Endothelial cell of umbilical vein (primary cell): ENCODE measurements around the gene EEF2K. TPM values are rescaled to one million over a fixed set of nuclear protein-coding genes. Genes with fewer than 3 reads are reported as not detected.

ENCODE experiments used
- BruUV-seq: library from RNA; stranded (reverse); fragments of 400-500 nt; replicated peaks from 2 replicates; lab custom pipeline; 2021; lab: Mats Ljungman, UMichigan
- CTCF ChIA-PET: fragments of 300-600, 350-600 bp; sonication (Branson Sonifier 250); formaldehyde crosslinking; loops from one replicate; lab custom pipeline; 2021; ENCODE audit warnings: antibody characterized with exemption, inconsistent platforms; lab: Charles Lee
- POLR2A ChIA-PET: fragments of 300-600, 350-600 bp; sonication (Branson Sonifier 250); formaldehyde crosslinking; loops from one replicate; lab custom pipeline; 2021; ENCODE audit warnings: antibody characterized with exemption, inconsistent platforms; lab: Charles Lee
- DNase-seq: peaks from one replicate; pipeline ENCODE4 v3.0.0-alpha.2; 2011; ENCODE audit warnings: low read depth, low spot score
- FAIRE-seq: peaks from 2 replicates; lab custom pipeline; 2011; peaks lifted over from hg19 to GRCh38; lab: Jason Lieb, UNC
- H2AFZ ChIP-seq: 2 replicates; pipeline ENCODE4 v1.6.0; 2012; ENCODE audit warnings: low read depth, low read length, control low read depth, inconsistent platforms
- H3K27ac ChIP-seq: 2 replicates; pipeline ENCODE4 v1.5.1; 2011; ENCODE audit warnings: low read depth, mild to moderate bottlenecking, control low read depth, low read length, moderate library complexity; ENCODE audit not compliant: insufficient read depth
- H3K27me3 ChIP-seq, 2 experiments: 2 replicates each; pipeline versions ENCODE4 v1.6.0 to v1.6.1; 2011; ENCODE audit warnings: low read length in 2 of 2, mixed read lengths in 1 of 2; ENCODE audit not compliant: control insufficient read depth in 2 of 2, insufficient read depth in 2 of 2
- H3K36me3 ChIP-seq, 2 experiments: 2 replicates in 1 of 2; 3 replicates in 1 of 2; pipeline ENCODE4 v1.5.1; 2011; ENCODE audit warnings: low read length in 2 of 2, mild to moderate bottlenecking in 1 of 2, moderate library complexity in 1 of 2; ENCODE audit not compliant: control insufficient read depth in 2 of 2, insufficient read depth in 2 of 2; ENCODE audit errors: extremely low read depth in 1 of 2
- H3K4me1 ChIP-seq: 3 replicates; pipeline ENCODE4 v1.5.1; 2011; ENCODE audit warnings: mild to moderate bottlenecking, low read length; ENCODE audit not compliant: control insufficient read depth, insufficient read depth; ENCODE audit errors: extremely low read depth
- H3K4me2 ChIP-seq: 2 replicates; pipeline ENCODE4 v1.6.1; 2011; ENCODE audit warnings: low read length, control low read depth, mixed read lengths; ENCODE audit not compliant: insufficient read depth
- H3K4me3 ChIP-seq, 3 experiments: fragments of 200-600 bp in 1 of 3; sonication (generic), shearing (Covaris generic) in 1 of 3; replicated peaks in 1 of 3; 2 replicates each; pipeline ENCODE4 v1.5.1; 2011 to 2016; ENCODE audit warnings: control low read depth in 3 of 3, low read length in 3 of 3, mild to moderate bottlenecking in 2 of 3, inconsistent platforms in 1 of 3, low read depth in 1 of 3, moderate library complexity in 1 of 3; ENCODE audit not compliant: insufficient read depth in 1 of 3
- H3K79me2 ChIP-seq: 2 replicates; pipeline ENCODE4 v1.6.0; 2012; ENCODE audit warnings: low read length, inconsistent platforms; ENCODE audit not compliant: control insufficient read depth, insufficient read depth
- H3K9ac ChIP-seq: replicated peaks from 2 replicates; pipeline ENCODE3; 2011; ENCODE audit warnings: low read length, control low read depth; ENCODE audit not compliant: insufficient read depth; ENCODE audit errors: extremely low read depth
- H3K9me1 ChIP-seq: replicated peaks from 3 replicates; pipeline ENCODE4 v1.6.0; 2011; ENCODE audit warnings: mild to moderate bottlenecking, low read length; ENCODE audit not compliant: control insufficient read depth, insufficient read depth; ENCODE audit errors: extremely low read depth
- H3K9me3 ChIP-seq: replicated peaks from 2 replicates; pipeline ENCODE4 v1.5.1; 2012; ENCODE audit warnings: low read length, inconsistent platforms; ENCODE audit not compliant: control insufficient read depth, insufficient read depth
- H4K20me1 ChIP-seq: replicated peaks from 2 replicates; pipeline ENCODE3; 2011; ENCODE audit warnings: mild to moderate bottlenecking, low read length; ENCODE audit not compliant: control insufficient read depth, insufficient read depth; ENCODE audit errors: extremely low read depth
- EZH2 ChIP-seq: IDR thresholded peaks from 2 replicates; pipeline ENCODE4 v1.6.1; 2012; ENCODE audit warnings: borderline replicate concordance, low read depth, mild to moderate bottlenecking, moderate library complexity, low read length, inconsistent platforms; ENCODE audit not compliant: severe bottlenecking
- FOS ChIP-seq: IDR thresholded peaks from 2 replicates; pipeline ENCODE4 v1.6.1; 2011; ENCODE audit warnings: mild to moderate bottlenecking, low read length, moderate library complexity, borderline replicate concordance; ENCODE audit not compliant: insufficient read depth
- GATA2 ChIP-seq: IDR thresholded peaks from 2 replicates; pipeline ENCODE4 v1.7.0; 2011; ENCODE audit warnings: low read depth, mild to moderate bottlenecking, moderate library complexity, mixed read lengths, low read length; ENCODE audit not compliant: insufficient read length, insufficient read depth
- JUN ChIP-seq: IDR thresholded peaks from 2 replicates; pipeline ENCODE4 v1.6.1; 2011; ENCODE audit warnings: borderline replicate concordance, low read depth; ENCODE audit not compliant: insufficient read length, insufficient read depth
- MYC ChIP-seq: IDR thresholded peaks from one replicate; pipeline ENCODE4 v1.6.1; 2011; ENCODE audit warnings: mild to moderate bottlenecking, low read depth, low read length
- POLR2A ChIP-seq: IDR thresholded peaks from 2 replicates; pipeline ENCODE4 v1.6.1; 2012; ENCODE audit warnings: low read depth, mild to moderate bottlenecking, control low read depth, low read length
- POLR2AphosphoS5 ChIP-seq: IDR thresholded peaks from 2 replicates; pipeline ENCODE4 v1.6.1; 2012; ENCODE audit warnings: low read depth, mild to moderate bottlenecking, control low read depth, low read length, moderate library complexity; ENCODE audit not compliant: insufficient read depth
- dilution Hi-C: fragments of 300-500 bp; cut with MboI; formaldehyde crosslinking; loops from one replicate; pipeline ENCODE4 v1.15.0; 2019; ENCODE audit warnings: low sequenced_read_pairs; ENCODE audit not compliant: extremely low pct_ligation_motif_present
- intact Hi-C: fragments of 100-400 bp; cut with micrococcal nuclease; formaldehyde crosslinking; loops from one replicate; pipeline ENCODE4 v1.10.0; 2022
- polyA plus RNA-seq, 4 experiments: library from polyadenylated mRNA; depleted of rRNA in 3 of 4; stranded (reverse) in 3 of 4; unstranded in 1 of 4; fragments of >200 nt; gene quantifications; 2 replicates each; pipeline versions ENCODE4 v1.2.1 to v1.2.3, GENCODE V29; 2011 to 2012; ENCODE audit warnings: missing spikeins in 1 of 4
- total RNA-seq: library from RNA; stranded (reverse); gene quantifications from 2 replicates; pipeline ENCODE4 v1.2.3, GENCODE V29; 2021
- TF ChIP-seq, protein P1 (sequence below): IDR thresholded peaks from 2 replicates; pipeline ENCODE4 v1.6.1; 2011; ENCODE audit not compliant: insufficient read depth, insufficient read length
- TF ChIP-seq, protein P2 (sequence below), 2 donors: IDR thresholded peaks; 1 replicate in 1 of 2; 2 replicates in 1 of 2; pipeline ENCODE4 v1.5.1; 2011; ENCODE audit warnings: low read length in 2 of 2, mild to moderate bottlenecking in 2 of 2, moderate library complexity in 2 of 2, control low read depth in 1 of 2, inconsistent platforms in 1 of 2, low read depth in 1 of 2; ENCODE audit not compliant: insufficient read depth in 1 of 2; ENCODE audit errors: extremely low read depth in 1 of 2

The EEF2K gene
- total and polyA plus RNA-seq, 2 donors (not counting 3 experiments of a cell fraction or from before 2014, with no cell fraction given) = 16.0 to 48.6 TPM

DNA sequence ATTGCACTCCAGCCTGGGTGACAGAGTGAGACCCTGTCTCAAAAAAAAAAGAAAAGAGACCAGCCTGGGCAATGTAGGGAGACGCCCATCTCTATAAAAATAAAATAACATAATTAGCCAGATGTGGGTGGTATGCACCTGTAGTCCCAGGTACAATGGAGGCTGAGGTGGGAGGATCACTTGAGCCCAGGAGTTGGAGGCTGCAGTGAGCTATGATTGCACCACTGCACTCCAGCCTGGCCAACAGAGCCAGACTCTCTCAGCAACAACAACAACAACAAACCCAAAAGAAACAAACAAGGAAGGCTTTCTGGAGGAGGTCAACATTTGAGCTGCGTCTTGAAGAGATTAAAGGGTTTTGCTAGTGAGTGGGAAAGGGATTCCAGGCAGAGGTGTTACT, 8.3 kb downstream of the EEF2K start:
- CTCF ChIA-PET = no interaction called here
- H4K20me1 ChIP-seq = no peaks in the 10 kb centered on the region
- dilution Hi-C loops (no loop called here), intact Hi-C loops (no loop called here)
- H3K4me1 ChIP-seq = peaks cover 2% of the 10 kb centered on the region
- H3K27me3 ChIP-seq = no peaks in the 10 kb centered on the region
- no peaks in the 10 kb centered on the region for H3K9me1 ChIP-seq
- no peak overlapping the region for H3K9ac ChIP-seq
- POLR2A ChIA-PET = no interaction called here
- H3K4me2 ChIP-seq = no peak overlapping the region
- no peak for TF ChIP-seq MYC
- H3K27ac ChIP-seq = no peak overlapping the region
- H3K9me3 ChIP-seq = no peaks in the 10 kb centered on the region
- peaks cover 35% of the 10 kb centered on the region for H3K79me2 ChIP-seq
- no peak for FAIRE-seq
- H3K36me3 ChIP-seq = peaks cover 0 to 3% of the 10 kb centered on the region in 2 experiments
- H2AFZ ChIP-seq = no peak overlapping the region
- no TSS peak for BruUV-seq
- H3K4me3 ChIP-seq = no peak overlapping the region
- no peak for DNase-seq

DNA sequence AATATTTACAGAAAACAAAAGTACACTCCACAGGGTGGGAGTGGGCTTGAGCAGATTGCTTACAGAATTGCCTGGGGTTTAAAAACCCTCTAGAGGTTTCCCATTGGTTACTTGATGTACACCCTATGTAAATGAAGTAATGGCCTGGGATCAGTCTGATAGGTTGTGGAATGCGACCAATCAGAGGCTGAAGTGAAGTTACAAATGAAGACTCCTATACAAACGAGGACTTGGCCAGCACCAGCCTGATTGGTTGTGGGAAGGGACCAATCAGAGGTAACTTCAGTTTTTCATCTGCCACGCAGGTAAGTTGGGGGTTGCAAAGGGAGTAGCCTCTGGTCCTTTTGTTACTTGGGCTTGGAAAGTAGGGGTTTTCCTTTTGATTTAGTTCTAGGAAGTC, 8.8 kb downstream of the EEF2K start:
- FAIRE-seq (no peak), DNase-seq (no peak)
- no peak overlapping the region for H2AFZ ChIP-seq
- H4K20me1 ChIP-seq = no peaks in the 10 kb centered on the region
- dilution Hi-C loops (no loop called here), intact Hi-C loops (no loop called here)
- H3K79me2 ChIP-seq = peaks cover 31% of the 10 kb centered on the region
- no peaks in the 10 kb centered on the region for H3K9me1 ChIP-seq
- no peak overlapping the region for H3K4me3 ChIP-seq
- no peak overlapping the region for H3K9ac ChIP-seq
- TF ChIP-seq FOS (no peak), JUN (no peak), POLR2AphosphoS5 (no peak), MYC (no peak), GATA2 (no peak), POLR2A (no peak), EZH2 (no peak)
- TF ChIP-seq, protein P1, sequence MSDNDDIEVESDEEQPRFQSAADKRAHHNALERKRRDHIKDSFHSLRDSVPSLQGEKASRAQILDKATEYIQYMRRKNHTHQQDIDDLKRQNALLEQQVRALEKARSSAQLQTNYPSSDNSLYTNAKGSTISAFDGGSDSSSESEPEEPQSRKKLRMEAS = no peak
- TF ChIP-seq, protein P2, sequence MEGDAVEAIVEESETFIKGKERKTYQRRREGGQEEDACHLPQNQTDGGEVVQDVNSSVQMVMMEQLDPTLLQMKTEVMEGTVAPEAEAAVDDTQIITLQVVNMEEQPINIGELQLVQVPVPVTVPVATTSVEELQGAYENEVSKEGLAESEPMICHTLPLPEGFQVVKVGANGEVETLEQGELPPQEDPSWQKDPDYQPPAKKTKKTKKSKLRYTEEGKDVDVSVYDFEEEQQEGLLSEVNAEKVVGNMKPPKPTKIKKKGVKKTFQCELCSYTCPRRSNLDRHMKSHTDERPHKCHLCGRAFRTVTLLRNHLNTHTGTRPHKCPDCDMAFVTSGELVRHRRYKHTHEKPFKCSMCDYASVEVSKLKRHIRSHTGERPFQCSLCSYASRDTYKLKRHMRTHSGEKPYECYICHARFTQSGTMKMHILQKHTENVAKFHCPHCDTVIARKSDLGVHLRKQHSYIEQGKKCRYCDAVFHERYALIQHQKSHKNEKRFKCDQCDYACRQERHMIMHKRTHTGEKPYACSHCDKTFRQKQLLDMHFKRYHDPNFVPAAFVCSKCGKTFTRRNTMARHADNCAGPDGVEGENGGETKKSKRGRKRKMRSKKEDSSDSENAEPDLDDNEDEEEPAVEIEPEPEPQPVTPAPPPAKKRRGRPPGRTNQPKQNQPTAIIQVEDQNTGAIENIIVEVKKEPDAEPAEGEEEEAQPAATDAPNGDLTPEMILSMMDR (IDR thresholded peaks at IDR 0.05; ENCODE audit: extremely low read depth in 1 of 2, insufficient read depth in 1 of 2, low read depth in 1 of 2, low read length in 2 of 2) = no peak
- BruUV-seq = no TSS peak
- peaks cover 0 to 3% of the 10 kb centered on the region in 2 experiments for H3K36me3 ChIP-seq
- no peak overlapping the region for H3K27ac ChIP-seq
- H3K4me1 ChIP-seq = no peaks in the 10 kb centered on the region
- ChIA-PET CTCF (interaction anchor here (1.6 kb wide), 1 partner anchor 9 kb away, joined by 7 read pairs; the partner anchor contains the start of gene EEF2K), POLR2A (no interaction called here)
- H3K9me3 ChIP-seq = no peaks in the 10 kb centered on the region
- H3K4me2 ChIP-seq = no peak overlapping the region
- no peaks in the 10 kb centered on the region for H3K27me3 ChIP-seq
